Uterus (tissue), 4 donors: ENCODE data around the gene TEX9. TPM values are rescaled to one million over a fixed set of nuclear protein-coding genes. Genes with fewer than 3 reads are reported as not detected.
"Not testable (repeated sequence)": the region's sequence is repeated elsewhere in the genome, so short reads cannot be mapped to it uniquely, and the experiment has no call there.

ENCODE experiments used
- DNase-seq, 2 donors: peaks; one replicate each; pipeline ENCODE4 v3.0.0-alpha.2; 2019 to 2020
- H3K27ac ChIP-seq, 2 donors: fragments of 200-600 bp; sonication (generic); 1 replicate in 1 of 2; 2 replicates in 1 of 2; pipeline ENCODE4 v1.5.1; 2016 to 2018
- H3K27me3 ChIP-seq, 2 donors: fragments of 200-600 bp; sonication (generic); one replicate each; pipeline ENCODE4 v1.5.1; 2018 to 2019; ENCODE audit warnings: control low read depth in 1 of 2
- H3K36me3 ChIP-seq, 2 donors: fragments of 200-600 bp; sonication (generic); one replicate each; pipeline ENCODE4 v1.5.1; 2019; ENCODE audit warnings: control low read depth in 1 of 2
- H3K4me1 ChIP-seq, 2 donors: fragments of 200-600 bp; sonication (generic); one replicate each; pipeline ENCODE4 v1.5.1; 2018 to 2019; ENCODE audit warnings: control low read depth in 1 of 2
- H3K4me3 ChIP-seq, 2 donors: fragments of 200-600 bp; sonication (generic); 1 replicate in 1 of 2; 2 replicates in 1 of 2; pipeline ENCODE4 v1.5.1; 2018 to 2019; ENCODE audit warnings: mild to moderate bottlenecking in 1 of 2
- H3K9me3 ChIP-seq, 2 donors: fragments of 200-600 bp; sonication (generic); one replicate each; pipeline ENCODE4 v1.5.1; 2019; ENCODE audit warnings: control low read depth in 1 of 2
- POLR2A ChIP-seq, 2 donors: fragments of 450-650 bp; IDR thresholded peaks; one replicate each; pipeline ENCODE4 v1.6.1; 2016; ENCODE audit warnings: antibody characterized with exemption in 2 of 2, mild to moderate bottlenecking in 1 of 2, moderate library complexity in 1 of 2
- intact Hi-C: fragments of 100-400 bp; cut with DNase I; formaldehyde crosslinking; loops from one replicate; pipeline ENCODE4 v1.15.1; 2023; ENCODE audit warnings: low total_unique reads
- total RNA-seq, 4 donors: library from RNA; depleted of rRNA in 3 of 4; stranded (reverse); fragments of >200 nt in 3 of 4; gene quantifications; one replicate each; pipeline versions ENCODE4 v1.1.0 to v1.2.4, GENCODE V29; 2014 to 2023
- TF ChIP-seq, protein P1 (sequence below), 4 experiments: fragments of 200-600 bp in 2 of 4; fragments of 450-650 bp in 2 of 4; sonication (generic) in 2 of 4; IDR thresholded peaks; one replicate each; pipeline ENCODE4 v1.5.1; 2016 to 2019; ENCODE audit warnings: antibody characterized with exemption in 4 of 4, mild to moderate bottlenecking in 2 of 4, moderate library complexity in 1 of 4
- donor health status: DM: yes; HTN: yes; CAD: no.

Gene TEX9
- total RNA-seq, 4 donors from 2014 or later: 0.88 to 33.4 (median 12.7) TPM

GRCh38 chr15:56371495-56372147, 6.4 kb downstream of the TEX9 start:
- H3K27ac ChIP-seq: no peak overlapping the region
- H3K27me3 ChIP-seq: no peaks in the 10 kb centered on the region
- H3K4me1 ChIP-seq: no peaks in the 10 kb centered on the region
- TF ChIP-seq, protein P1, sequence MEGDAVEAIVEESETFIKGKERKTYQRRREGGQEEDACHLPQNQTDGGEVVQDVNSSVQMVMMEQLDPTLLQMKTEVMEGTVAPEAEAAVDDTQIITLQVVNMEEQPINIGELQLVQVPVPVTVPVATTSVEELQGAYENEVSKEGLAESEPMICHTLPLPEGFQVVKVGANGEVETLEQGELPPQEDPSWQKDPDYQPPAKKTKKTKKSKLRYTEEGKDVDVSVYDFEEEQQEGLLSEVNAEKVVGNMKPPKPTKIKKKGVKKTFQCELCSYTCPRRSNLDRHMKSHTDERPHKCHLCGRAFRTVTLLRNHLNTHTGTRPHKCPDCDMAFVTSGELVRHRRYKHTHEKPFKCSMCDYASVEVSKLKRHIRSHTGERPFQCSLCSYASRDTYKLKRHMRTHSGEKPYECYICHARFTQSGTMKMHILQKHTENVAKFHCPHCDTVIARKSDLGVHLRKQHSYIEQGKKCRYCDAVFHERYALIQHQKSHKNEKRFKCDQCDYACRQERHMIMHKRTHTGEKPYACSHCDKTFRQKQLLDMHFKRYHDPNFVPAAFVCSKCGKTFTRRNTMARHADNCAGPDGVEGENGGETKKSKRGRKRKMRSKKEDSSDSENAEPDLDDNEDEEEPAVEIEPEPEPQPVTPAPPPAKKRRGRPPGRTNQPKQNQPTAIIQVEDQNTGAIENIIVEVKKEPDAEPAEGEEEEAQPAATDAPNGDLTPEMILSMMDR (IDR thresholded peaks at IDR 0.05): no peak
- no peak for TF ChIP-seq POLR2A (IDR thresholded peaks at IDR 0.05)
- intact Hi-C loops: no loop called here
- H3K36me3 ChIP-seq: no peaks in the 10 kb centered on the region
- DNase-seq: no peak
- no peak overlapping the region for H3K4me3 ChIP-seq
- H3K9me3 ChIP-seq: no peaks in the 10 kb centered on the region

DNA sequence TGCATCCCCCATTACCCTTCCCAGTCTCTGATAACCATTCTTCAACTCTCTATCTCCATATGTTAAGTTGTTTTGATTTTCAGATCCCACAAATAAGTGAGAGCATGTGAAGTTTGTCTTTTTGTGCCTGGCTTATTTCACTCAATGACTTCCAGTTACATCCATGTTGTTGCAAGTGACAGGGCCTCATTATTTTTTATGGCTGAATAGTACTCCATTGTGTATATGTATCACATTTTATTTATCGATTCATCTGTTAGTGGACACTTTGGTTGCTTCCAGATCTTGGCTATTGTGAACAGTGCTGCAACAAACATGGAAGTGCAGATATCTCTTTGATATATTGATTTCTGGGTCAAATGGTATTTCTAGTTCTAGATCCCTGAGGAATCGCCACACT, 9.5 kb downstream of the TEX9 start:
- H3K27ac ChIP-seq, intact Hi-C loops, H3K9me3 ChIP-seq, H3K4me1 ChIP-seq, DNase-seq, H3K4me3 ChIP-seq, H3K36me3 ChIP-seq, H3K27me3 ChIP-seq: not testable (repeated sequence)

DNA sequence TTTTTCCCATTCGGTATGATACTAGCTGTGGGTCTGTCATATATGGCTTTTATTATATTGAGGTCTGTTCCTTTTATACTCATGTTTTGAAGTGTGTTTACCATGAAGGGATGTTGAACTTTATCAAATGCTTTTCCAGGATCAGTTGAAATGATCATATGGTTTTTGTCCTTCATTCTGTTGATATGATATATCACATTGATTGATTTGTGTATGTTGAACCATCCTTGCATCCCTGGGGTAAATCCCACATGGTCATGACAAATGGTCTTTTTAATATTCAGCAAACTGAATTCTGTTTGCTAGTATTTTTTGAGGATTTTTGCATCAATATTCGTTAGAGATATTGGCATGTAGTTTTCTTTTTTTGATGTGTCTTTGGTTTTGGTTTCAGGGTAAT, 12.6 kb downstream of the TEX9 start:
- H3K27me3 ChIP-seq, H3K9me3 ChIP-seq, H3K27ac ChIP-seq, H3K4me1 ChIP-seq, intact Hi-C loops, H3K4me3 ChIP-seq, H3K36me3 ChIP-seq, DNase-seq: not testable (repeated sequence)

- Histone ChIP-seq H3K4me1 (no peaks in the 10 kb centered on the region), H3K9me3 (no peaks in the 10 kb centered on the region), H3K36me3 (no peaks in the 10 kb centered on the region), H3K27ac (no peak overlapping the region), H3K27me3 (no peaks in the 10 kb centered on the region), H3K4me3 (no peak overlapping the region)
- TF ChIP-seq, protein P1 (IDR thresholded peaks at IDR 0.05): no peak
- no peak for TF ChIP-seq POLR2A (IDR thresholded peaks at IDR 0.05)
- intact Hi-C loops: no loop called here
- no peak for DNase-seq
These were observed 17.8 kb downstream of the TEX9 start for GRCh38 chr15:56383010-56383409.

DNA sequence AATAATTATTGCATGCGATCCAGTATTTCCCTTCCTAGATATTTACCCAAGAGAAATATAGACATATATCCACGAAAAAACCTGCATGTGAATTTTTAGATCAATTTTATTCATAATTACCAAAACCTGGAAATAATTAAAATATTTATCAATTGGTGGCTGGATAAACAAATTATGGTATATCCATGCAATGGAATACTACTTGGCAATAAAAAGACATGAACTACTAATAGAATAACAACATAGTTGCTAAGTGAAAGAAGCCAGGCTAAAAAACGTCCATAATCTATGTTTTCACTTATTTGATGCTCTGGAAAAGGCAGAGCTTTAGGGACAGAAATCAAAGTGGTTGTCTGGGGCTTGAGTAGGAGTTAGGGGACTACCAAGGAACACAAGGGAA, 20.7 kb downstream of the TEX9 start:
- H3K4me3 ChIP-seq: no peak overlapping the region
- intact Hi-C loops: no loop called here
- H3K27ac ChIP-seq: no peak overlapping the region
- no peaks in the 10 kb centered on the region for H3K4me1 ChIP-seq
- no peaks in the 10 kb centered on the region for H3K27me3 ChIP-seq
- H3K36me3 ChIP-seq: no peaks in the 10 kb centered on the region
- H3K9me3 ChIP-seq: no peaks in the 10 kb centered on the region
- DNase-seq: no peak
- no peak for TF ChIP-seq POLR2A (IDR thresholded peaks at IDR 0.05)
- TF ChIP-seq, protein P1 (IDR thresholded peaks at IDR 0.05): no peak

- Histone ChIP-seq H3K4me3 (no peak overlapping the region), H3K27ac (no peak overlapping the region), H3K9me3 (no peaks in the 10 kb centered on the region), H3K4me1 (no peaks in the 10 kb centered on the region), H3K36me3 (no peaks in the 10 kb centered on the region), H3K27me3 (no peaks in the 10 kb centered on the region)
- TF ChIP-seq, protein P1 (IDR thresholded peaks at IDR 0.05): no peak
- TF ChIP-seq POLR2A (IDR thresholded peaks at IDR 0.05): no peak
- intact Hi-C loops: no loop called here
- DNase-seq: no peak
These were observed 25.6 kb downstream of the TEX9 start for GRCh38 chr15:56390739-56391267.
